Duodenal mucosa (tissue), 2 donors: ENCODE measurements around the gene RBM5.

ENCODE experiments used
- H3K27ac ChIP-seq: one replicate; pipeline ENCODE4 v1.7.0; 2013; ENCODE audit warnings: low read depth, low read length
- H3K27me3 ChIP-seq, 2 donors: one replicate each; pipeline ENCODE4 v1.7.0; 2013; ENCODE audit warnings: low read length in 2 of 2, control low read depth in 1 of 2; ENCODE audit not compliant: insufficient read depth in 2 of 2, control insufficient read depth in 1 of 2
- H3K36me3 ChIP-seq, 2 donors: one replicate each; pipeline ENCODE4 v1.7.0; 2013; ENCODE audit warnings: low read length in 2 of 2, control low read depth in 1 of 2; ENCODE audit not compliant: insufficient read depth in 2 of 2, control insufficient read depth in 1 of 2
- H3K4me1 ChIP-seq, 2 donors: one replicate each; pipeline ENCODE4 v1.7.0; 2013; ENCODE audit warnings: low read length in 2 of 2, control low read depth in 1 of 2; ENCODE audit not compliant: insufficient read depth in 2 of 2, control insufficient read depth in 1 of 2
- H3K4me3 ChIP-seq, 2 donors: one replicate each; pipeline ENCODE4 v1.7.0; 2013; ENCODE audit warnings: low read length in 2 of 2, low read depth in 1 of 2
- H3K9ac ChIP-seq, 2 donors: one replicate each; pipeline ENCODE4 v1.7.0; 2013; ENCODE audit warnings: low read length in 2 of 2, low read depth in 1 of 2
- H3K9me3 ChIP-seq, 2 donors: one replicate each; pipeline ENCODE4 v1.7.0; 2013; ENCODE audit warnings: low read length in 2 of 2, control low read depth in 1 of 2; ENCODE audit not compliant: control insufficient read depth in 1 of 2

The RBM5 gene

DNA sequence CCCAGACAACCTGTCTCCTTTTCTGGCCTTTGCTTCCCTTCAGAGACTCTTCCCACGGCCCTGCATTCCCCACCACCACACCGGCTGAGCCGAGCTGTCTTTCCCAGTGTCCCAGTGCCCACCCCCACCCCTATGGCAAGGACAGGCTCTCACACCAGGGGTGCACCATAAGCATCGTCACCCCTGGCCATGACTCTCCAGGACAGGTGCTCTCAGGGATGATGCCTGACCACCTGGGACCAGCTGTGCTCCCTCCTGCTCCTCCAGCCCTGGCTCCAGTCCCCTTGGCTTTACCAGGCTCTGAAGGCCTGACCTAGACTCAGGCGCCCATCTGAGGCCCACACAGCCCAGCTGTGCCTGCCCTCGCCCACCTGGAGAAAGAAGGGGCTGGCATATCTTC lies 48.8 kb downstream of the RBM5 start:
- Histone ChIP-seq H3K27me3 (no peaks in the 10 kb centered on the region), H3K27ac (no peak overlapping the region), H3K36me3 (no peaks in the 10 kb centered on the region), H3K9ac (no peak overlapping the region), H3K4me3 (no peak overlapping the region), H3K9me3 (no peaks in the 10 kb centered on the region), H3K4me1 (peaks cover 13 to 14% of the 10 kb centered on the region in 2 donors)

DNA sequence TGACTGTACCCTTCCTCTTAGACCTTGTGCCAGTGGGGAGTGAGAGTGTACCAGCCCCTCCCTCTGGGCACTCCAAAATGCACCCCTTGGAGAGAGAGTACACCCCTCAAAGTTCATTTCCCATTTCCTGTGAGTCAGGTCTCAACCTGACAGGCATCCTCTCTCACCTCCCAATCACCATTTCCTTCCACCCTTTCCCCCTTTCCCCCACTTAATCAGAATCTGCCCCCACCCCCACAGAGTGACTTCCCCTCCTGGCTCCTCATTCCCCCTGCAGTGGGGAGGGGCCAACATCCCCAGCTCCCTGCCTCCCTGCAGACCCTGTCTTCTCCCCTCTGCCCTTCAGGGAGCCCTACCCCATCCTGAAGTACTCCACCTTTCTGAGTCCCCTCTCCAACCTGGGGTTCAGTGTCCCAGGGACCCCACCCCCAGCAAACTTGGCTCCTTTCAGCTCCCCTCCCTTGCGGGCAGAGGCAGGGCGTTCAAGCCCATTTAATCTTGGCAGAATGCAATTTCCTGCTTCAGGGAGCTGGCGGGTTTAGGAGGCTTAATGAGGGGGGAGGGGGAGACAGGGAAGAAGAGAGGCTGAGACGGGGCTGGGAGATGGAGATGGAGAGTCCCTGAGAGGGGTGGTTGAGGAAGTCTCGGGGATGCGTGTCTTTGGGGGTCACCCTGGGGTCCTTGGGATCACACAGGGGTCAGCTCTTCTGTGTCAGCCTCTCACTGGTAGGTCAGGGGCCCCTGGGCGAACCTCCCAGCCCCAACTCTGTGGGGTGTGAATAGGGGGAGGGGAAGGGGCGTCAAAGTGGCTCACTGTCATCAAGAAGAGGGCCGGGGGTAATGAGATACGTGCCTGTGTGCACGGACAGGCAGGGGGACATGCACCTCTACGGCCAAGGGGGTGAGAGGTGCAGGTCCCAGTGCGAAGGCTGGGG lies 49.8 kb downstream of the RBM5 start:
- H3K9ac ChIP-seq: no peak overlapping the region
- H3K4me3 ChIP-seq: no peak overlapping the region
- H3K27me3 ChIP-seq: no peaks in the 10 kb centered on the region
- peaks cover 13 to 14% of the 10 kb centered on the region in 2 donors for H3K4me1 ChIP-seq
- H3K27ac ChIP-seq: no peak overlapping the region
- H3K9me3 ChIP-seq: no peaks in the 10 kb centered on the region
- no peaks in the 10 kb centered on the region for H3K36me3 ChIP-seq

DNA sequence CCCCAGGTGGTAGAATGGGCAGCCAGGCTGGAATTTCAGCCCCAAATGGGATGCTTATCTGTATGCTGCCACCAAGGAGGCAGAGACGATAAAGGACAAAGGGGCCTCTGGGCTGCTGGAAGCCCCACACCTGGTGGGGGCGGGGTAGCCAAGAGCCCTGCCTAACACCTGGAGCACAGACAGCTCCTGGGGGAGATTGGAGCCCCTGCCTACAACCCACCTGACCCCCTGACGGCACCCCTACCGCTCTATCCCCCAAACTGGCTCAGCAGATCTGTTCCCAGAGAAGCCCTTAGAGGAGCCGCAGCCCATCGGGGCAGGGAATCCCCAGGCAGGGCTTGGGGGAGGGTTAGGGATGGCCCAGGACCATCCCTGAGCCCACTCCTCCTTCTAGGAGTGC lies 50.6 kb downstream of the RBM5 start:
- H3K9ac ChIP-seq: no peak overlapping the region
- peaks cover 13 to 14% of the 10 kb centered on the region in 2 donors for H3K4me1 ChIP-seq
- no peaks in the 10 kb centered on the region for H3K27me3 ChIP-seq
- H3K9me3 ChIP-seq: no peaks in the 10 kb centered on the region
- no peaks in the 10 kb centered on the region for H3K36me3 ChIP-seq
- H3K4me3 ChIP-seq: no peak overlapping the region
- H3K27ac ChIP-seq: no peak overlapping the region

DNA sequence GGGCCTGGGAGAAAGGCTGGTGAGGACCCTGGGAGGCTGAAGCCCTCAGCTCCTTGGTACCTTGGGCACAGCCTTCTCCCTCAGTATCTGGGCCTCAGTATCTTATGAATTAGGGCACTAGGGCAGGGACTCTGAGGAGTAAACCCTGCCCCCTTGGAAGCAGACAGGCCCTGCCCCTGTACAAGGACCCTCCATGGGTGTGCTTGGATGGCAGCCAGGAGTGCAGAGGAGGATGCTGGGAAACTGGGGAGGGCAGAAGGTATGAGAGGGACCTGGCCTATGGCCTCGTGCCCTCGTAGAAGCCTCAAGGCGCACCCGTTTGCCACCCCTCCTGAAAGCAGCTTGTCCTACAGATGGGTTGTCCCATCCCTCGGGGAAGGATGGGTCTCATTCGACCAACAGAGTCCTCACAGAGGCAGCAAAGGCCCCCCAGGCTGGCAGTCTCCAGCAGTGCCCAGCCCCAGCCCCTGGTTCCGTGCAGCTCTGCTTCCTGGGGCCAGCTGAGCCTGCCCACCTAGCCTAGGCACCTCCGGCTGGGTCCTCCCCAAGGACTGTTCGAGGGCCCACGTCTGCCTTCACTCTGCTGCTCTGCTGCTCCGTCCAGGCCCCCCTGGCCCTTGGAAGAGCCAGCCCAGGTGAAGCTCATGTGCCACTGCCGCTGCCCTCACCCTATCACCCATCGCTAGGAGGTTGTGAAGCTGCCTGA lies 51.2 kb downstream of the RBM5 start:
- Histone ChIP-seq H3K9me3 (no peaks in the 10 kb centered on the region), H3K27ac (no peak overlapping the region), H3K27me3 (no peaks in the 10 kb centered on the region), H3K9ac (no peak overlapping the region), H3K36me3 (no peaks in the 10 kb centered on the region), H3K4me3 (no peak overlapping the region), H3K4me1 (peaks cover 13 to 14% of the 10 kb centered on the region in 2 donors)

DNA sequence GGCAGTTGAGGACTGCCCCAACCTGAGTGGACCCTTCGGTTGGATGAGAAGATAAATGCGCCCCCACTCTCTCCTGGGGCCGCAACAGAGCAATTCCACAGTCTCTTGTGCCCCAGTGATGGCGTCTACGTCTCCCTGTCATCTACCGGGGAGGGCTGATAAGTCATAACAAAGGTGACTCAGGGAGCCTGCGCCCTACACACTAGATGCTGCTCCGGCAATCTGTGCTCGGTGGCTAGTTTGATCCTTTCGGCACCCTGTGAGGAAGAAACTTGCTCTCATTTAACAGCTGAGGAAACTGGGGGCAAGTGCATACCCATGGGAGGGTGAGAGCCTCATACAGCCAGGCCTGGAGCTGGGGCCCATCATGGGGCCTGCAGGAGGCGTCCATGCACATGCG lies 52.3 kb downstream of the RBM5 start:
- Histone ChIP-seq H3K4me1 (peaks cover 13 to 14% of the 10 kb centered on the region in 2 donors), H3K9me3 (no peaks in the 10 kb centered on the region), H3K9ac (no peak overlapping the region), H3K27me3 (no peaks in the 10 kb centered on the region), H3K4me3 (no peak overlapping the region), H3K27ac (no peak overlapping the region), H3K36me3 (no peaks in the 10 kb centered on the region)

DNA sequence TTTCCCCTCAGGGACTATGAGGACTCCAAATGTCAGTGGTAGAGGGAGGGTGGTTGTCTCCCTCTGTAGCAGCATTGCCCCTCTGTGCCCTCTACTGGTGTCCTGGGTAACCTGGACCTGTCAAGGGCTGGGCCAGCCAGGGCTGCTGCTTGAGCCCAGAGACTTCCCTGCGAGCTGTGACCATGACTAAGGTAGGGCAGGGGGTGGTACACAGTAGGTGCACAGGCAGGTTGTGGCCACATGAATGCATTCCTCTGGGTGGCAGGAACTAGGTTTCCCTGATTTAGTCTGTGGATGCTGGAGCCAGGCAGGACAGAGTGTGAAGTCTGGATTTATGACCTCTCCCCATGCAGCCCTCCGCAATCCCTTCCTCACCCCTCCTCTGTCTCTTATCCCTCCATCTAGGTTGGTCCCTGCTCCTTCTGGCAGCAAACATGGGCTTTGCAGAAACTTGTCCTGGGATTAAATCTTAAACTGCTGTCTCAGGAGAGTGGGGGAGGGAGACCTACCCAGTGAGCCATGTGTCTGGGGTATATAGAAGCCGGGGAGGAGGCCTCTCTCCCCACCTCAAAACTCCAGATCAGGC lies 57.7 kb downstream of the RBM5 start:
- H3K4me3 ChIP-seq: no peak overlapping the region
- no peaks in the 10 kb centered on the region for H3K27me3 ChIP-seq
- H3K4me1 ChIP-seq: peaks cover 15 to 16% of the 10 kb centered on the region in 2 donors
- no peak overlapping the region for H3K27ac ChIP-seq
- no peak overlapping the region for H3K9ac ChIP-seq
- H3K36me3 ChIP-seq: no peaks in the 10 kb centered on the region
- H3K9me3 ChIP-seq: no peaks in the 10 kb centered on the region

DNA sequence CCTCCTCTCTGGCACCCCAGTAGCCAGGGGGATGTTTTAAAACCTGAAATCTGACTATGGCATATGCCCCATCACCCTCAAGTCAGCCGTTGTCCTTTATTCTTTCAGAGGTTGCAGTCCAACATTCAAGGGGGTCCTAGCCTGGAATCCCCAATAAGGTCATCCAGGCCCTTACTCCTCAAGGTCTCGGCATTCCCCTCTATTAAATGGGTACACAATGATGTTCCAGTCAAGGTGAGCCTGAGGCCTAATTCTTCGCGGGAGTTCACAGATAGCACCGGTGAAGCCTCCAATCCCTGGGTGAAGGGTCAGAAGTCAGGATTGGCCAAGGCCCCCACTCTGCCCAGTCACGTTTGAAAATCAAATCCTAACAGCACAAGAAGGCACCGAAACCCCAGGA lies 58.3 kb downstream of the RBM5 start:
- no peak overlapping the region for H3K4me3 ChIP-seq

DNA sequence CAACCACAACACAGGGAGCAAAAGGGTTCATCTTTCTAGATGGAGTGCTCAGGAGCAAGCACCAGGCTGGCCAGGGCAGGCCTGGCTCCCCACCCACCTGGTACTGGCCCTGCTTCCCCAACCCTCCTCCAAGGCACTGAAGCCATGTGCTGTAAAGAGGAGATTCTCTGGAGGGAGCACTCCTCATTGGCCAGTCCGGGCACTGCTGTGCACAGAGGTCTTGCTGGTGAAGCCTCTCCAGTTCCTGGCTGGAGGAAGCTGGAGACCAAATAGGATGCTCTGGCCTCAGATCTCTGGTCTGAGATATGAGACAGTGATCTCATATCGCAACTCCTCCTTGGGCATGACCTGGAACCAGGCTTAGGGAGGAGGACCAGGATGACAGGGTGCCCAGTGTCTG lies 58.7 kb downstream of the RBM5 start:
- Histone ChIP-seq H3K36me3 (no peaks in the 10 kb centered on the region), H3K9me3 (no peaks in the 10 kb centered on the region), H3K4me3 (no peak overlapping the region), H3K4me1 (peaks cover 24% of the 10 kb centered on the region in 2 donors), H3K27ac (no peak overlapping the region), H3K9ac (no peak overlapping the region), H3K27me3 (no peaks in the 10 kb centered on the region)

More for the DNA sequence above, 58.3 kb downstream of the RBM5 start:
- Histone ChIP-seq H3K9ac (no peak overlapping the region), H3K27me3 (no peaks in the 10 kb centered on the region), H3K9me3 (no peaks in the 10 kb centered on the region), H3K36me3 (no peaks in the 10 kb centered on the region), H3K4me1 (peaks cover 21 to 22% of the 10 kb centered on the region in 2 donors), H3K27ac (no peak overlapping the region)

DNA sequence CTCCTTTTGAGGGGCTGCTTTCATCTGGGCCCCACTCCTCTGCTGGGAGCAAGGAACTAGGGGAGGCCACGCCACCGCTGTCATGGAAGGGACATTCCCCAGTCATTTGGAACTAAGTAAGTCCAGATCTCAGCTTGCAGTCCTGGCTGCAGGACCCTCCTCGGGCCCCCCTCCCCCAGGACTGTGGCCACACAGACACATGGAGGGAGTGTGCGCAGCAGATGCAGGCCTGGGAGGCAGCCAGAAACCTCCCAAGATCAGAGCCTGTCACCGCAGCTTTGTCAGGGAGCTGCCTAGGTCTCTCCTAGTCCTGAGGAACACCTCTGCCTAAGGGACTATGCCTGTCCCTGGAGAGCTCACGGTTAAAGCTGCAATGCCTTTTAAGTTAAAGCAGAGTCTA lies 59.1 kb downstream of the RBM5 start:
- Histone ChIP-seq H3K36me3 (no peaks in the 10 kb centered on the region), H3K9ac (no peak overlapping the region), H3K9me3 (no peaks in the 10 kb centered on the region), H3K27me3 (no peaks in the 10 kb centered on the region), H3K27ac (no peak overlapping the region), H3K4me1 (peaks cover 24% of the 10 kb centered on the region in 2 donors), H3K4me3 (no peak overlapping the region)

DNA sequence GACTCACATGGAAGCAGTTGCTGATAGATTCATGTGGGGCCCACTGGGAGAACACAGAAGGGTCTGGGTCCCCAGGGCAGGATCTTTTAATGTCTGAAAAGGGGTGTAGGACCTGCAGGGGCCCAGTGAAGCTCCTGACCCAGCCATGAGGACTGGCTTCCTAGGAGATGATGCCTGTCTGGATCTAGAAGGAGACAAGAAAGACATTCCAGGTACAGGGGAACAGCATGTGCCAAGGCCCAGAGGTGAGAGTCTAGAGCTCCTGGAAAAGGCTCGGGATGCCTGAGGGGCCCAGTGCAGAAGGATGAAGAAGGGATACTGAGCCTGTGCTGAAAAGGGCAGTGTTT lies 61.7 kb downstream of the RBM5 start:
- Histone ChIP-seq H3K27me3 (no peaks in the 10 kb centered on the region), H3K4me3 (no peak overlapping the region), H3K36me3 (no peaks in the 10 kb centered on the region), H3K9ac (no peak overlapping the region), H3K4me1 (peaks cover 31 to 32% of the 10 kb centered on the region in 2 donors), H3K27ac (no peak overlapping the region), H3K9me3 (no peaks in the 10 kb centered on the region)
